Neural crest cell (in vitro differentiated cells): ENCODE results near the gene GPR42. TPM values are rescaled to one million over a fixed set of nuclear protein-coding genes. Genes with fewer than 3 reads are reported as not detected.

ENCODE experiments used
- DNase-seq: peaks from one replicate; pipeline ENCODE4 v3.0.0; 2021; ENCODE audit warnings: low read depth, mixed read lengths, low spot score
- H3K27ac Mint-ChIP-seq: one replicate; pipeline ENCODE4 v1.8.0; 2021; ENCODE audit warnings: mild to moderate bottlenecking, mixed read lengths; ENCODE audit not compliant: unreplicated experiment
- H3K27me3 Mint-ChIP-seq: 2 replicates; pipeline ENCODE4 v1.8.0; 2021; ENCODE audit warnings: low read depth, mild to moderate bottlenecking, mixed read lengths
- H3K36me3 Mint-ChIP-seq: 2 replicates; pipeline ENCODE4 v1.8.0; 2021; ENCODE audit warnings: low read depth, mild to moderate bottlenecking, mixed read lengths
- H3K4me1 Mint-ChIP-seq: 2 replicates; pipeline ENCODE4 v1.8.0; 2021; ENCODE audit warnings: mixed read lengths
- H3K4me3 Mint-ChIP-seq: one replicate; pipeline ENCODE4 v1.8.0; 2021; ENCODE audit warnings: mild to moderate bottlenecking, mixed read lengths
- H3K9me3 Mint-ChIP-seq: 2 replicates; pipeline ENCODE4 v1.8.0; 2021; ENCODE audit warnings: mixed read lengths
- long read RNA-seq: library from polyadenylated mRNA; unstranded; transcript quantifications from one replicate; pipeline ENCODE4 v2.0.0, GENCODE V29; 2020
- total RNA-seq: library from RNA; stranded (reverse); gene quantifications from 2 replicates; pipeline ENCODE4 v1.2.1, GENCODE V29; 2021
- TF ChIP-seq, protein P1 (sequence below): fragments of 200-600 bp; sonication (generic); conservative IDR thresholded peaks from 2 replicates; pipeline ENCODE4 v1.5.0; 2021; ENCODE audit warnings: antibody characterized with exemption, mild to moderate bottlenecking

Gene GPR42, protein sequence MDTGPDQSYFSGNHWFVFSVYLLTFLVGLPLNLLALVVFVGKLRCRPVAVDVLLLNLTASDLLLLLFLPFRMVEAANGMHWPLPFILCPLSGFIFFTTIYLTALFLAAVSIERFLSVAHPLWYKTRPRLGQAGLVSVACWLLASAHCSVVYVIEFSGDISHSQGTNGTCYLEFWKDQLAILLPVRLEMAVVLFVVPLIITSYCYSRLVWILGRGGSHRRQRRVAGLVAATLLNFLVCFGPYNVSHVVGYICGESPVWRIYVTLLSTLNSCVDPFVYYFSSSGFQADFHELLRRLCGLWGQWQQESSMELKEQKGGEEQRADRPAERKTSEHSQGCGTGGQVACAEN
- not detected in 2 replicates for total RNA-seq
- long read RNA-seq = 0 reads

DNA sequence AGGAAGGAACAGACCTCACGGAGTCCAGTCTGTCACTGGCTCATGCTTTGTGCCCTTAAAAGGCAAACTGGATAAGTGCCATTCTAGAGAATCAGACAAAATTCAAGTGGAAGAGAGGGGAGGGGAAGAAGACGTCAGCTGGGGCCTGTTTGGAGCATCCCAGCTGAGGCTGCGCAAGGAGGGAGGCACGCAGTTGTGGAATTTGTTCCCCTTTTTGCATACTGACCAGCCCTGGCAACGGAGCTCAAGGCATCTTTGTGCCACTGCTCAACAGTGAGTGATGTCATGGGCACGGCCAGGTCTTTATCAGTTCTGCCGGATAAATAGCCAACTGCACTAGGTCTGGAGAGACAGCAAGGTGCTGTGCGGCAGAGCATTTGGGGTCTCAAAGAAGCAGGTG is at the start of gene GPR42:
TSS of gene GPR42 (plus strand) at position 347 of the 400 bp plus-strand sequence. CDS start 292 bp downstream, outside the sequence.
- Mint-ChIP-seq H3K27ac (no peak within 1 kb of the TSS), H3K4me1 (no peaks in the 10 kb centered on the region), H3K36me3 (no peaks in the 10 kb centered on the region), H3K4me3 (no peak within 1 kb of the TSS), H3K9me3 (no peaks in the 10 kb centered on the region), H3K27me3 (peaks cover 51% of the 10 kb centered on the region)
- no peak for DNase-seq
- TF ChIP-seq, protein P1, sequence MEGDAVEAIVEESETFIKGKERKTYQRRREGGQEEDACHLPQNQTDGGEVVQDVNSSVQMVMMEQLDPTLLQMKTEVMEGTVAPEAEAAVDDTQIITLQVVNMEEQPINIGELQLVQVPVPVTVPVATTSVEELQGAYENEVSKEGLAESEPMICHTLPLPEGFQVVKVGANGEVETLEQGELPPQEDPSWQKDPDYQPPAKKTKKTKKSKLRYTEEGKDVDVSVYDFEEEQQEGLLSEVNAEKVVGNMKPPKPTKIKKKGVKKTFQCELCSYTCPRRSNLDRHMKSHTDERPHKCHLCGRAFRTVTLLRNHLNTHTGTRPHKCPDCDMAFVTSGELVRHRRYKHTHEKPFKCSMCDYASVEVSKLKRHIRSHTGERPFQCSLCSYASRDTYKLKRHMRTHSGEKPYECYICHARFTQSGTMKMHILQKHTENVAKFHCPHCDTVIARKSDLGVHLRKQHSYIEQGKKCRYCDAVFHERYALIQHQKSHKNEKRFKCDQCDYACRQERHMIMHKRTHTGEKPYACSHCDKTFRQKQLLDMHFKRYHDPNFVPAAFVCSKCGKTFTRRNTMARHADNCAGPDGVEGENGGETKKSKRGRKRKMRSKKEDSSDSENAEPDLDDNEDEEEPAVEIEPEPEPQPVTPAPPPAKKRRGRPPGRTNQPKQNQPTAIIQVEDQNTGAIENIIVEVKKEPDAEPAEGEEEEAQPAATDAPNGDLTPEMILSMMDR = no peak

DNA sequence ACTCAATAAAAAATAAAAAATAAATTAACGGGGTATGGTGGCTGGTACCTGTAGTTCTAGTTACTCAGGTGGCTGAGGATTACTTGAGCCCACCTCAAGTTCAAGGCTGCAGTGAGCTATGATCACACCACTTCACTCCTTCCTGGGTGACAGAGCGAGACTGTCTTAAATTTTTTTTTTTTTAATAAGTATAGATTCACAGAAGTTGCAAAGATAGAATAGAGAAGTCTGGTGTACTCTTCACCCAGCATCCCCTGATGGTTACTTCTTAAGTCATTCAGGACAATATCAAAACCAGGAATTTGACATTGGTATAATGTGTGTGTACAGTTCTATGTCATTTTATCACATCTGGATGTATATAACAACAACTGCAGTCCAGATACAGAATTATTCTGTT is 49.6 kb upstream of the GPR42 start:
- Mint-ChIP-seq H3K4me1 (peaks cover 13% of the 10 kb centered on the region), H3K36me3 (no peaks in the 10 kb centered on the region), H3K4me3 (no peak overlapping the region), H3K9me3 (no peaks in the 10 kb centered on the region), H3K27me3 (peaks cover 14% of the 10 kb centered on the region), H3K27ac (no peak overlapping the region)
- TF ChIP-seq, protein P1 = no peak
- DNase-seq = no peak

DNA sequence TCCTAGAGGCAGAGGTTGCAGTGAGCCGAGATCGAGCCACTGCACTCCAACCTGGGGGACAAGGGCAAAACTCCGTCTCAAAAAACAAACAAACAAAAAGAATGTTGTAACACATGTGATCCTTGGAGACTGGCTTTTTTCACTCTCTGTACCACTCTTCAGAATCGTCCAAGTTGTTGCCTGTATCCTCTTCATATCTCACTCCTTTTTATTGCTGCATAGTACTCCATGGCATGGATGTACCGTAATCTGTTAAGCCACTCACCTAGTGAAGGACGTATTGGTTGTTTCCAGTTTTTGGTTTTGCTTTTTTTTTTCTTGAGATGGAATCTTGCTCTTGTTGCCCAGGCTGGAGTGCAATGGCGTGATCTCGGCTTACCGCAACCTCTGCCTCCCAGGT is 48.9 kb upstream of the GPR42 start:
- Mint-ChIP-seq H3K27ac (no peak overlapping the region), H3K36me3 (no peaks in the 10 kb centered on the region), H3K9me3 (no peaks in the 10 kb centered on the region), H3K4me3 (no peak overlapping the region), H3K27me3 (peaks cover 16% of the 10 kb centered on the region), H3K4me1 (peaks cover 13% of the 10 kb centered on the region)
- TF ChIP-seq, protein P1 = no peak
- no peak for DNase-seq

DNA sequence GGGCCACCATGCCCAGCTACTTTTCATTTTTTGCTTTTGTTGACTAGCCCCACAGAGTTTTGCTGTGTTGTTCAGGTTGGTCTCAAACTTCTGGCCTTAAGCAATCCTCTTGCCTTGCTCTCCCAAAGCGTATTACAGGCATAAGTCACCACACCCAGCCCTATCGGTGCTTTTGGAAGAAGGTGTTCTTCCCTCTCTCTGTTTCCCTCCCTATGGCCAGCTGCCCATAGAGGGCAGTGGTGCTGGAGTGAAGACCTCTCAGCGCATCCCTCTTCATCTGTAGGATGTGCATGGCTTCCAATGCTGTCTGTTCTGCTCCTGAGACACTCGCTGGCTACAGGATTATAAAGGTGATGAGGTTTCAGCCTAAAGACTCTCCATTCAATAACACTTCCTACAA is 43.2 kb upstream of the GPR42 start:
- Mint-ChIP-seq H3K9me3 (no peaks in the 10 kb centered on the region), H3K4me3 (no peak overlapping the region), H3K4me1 (no peaks in the 10 kb centered on the region), H3K36me3 (no peaks in the 10 kb centered on the region), H3K27me3 (peaks cover 25% of the 10 kb centered on the region), H3K27ac (no peak overlapping the region)
- TF ChIP-seq, protein P1 = peak; percentile 32
- DNase-seq = no peak

DNA sequence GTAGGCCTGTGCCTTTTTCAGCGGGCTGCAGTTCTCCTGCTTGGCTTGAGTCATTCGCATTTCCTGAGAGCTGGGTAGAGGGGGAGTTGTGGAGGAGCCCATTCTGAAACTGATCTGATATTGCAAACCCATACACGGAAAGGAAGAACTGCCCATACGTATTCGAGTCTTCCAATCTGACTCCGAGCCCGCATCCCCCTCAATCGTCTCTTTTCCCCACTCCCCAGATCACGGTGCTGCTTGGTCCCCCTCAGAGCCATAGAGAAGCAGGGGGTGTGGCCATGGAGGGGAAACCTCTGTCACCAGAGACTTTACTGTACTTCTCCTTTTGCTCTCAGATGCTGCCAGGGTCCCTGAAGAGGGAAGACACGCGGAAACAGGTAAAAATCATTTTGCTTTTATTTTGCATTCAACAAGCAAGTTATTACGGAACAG is 42.0 kb upstream of the GPR42 start, which contains the start of gene CD22:
TSS of gene CD22 (plus strand) at position 337 of the 435 bp plus-strand sequence. CDS start 2,854 bp downstream, outside the sequence.
- H3K36me3 Mint-ChIP-seq = no peaks in the 10 kb centered on the region
- peaks cover 25% of the 10 kb centered on the region for H3K27me3 Mint-ChIP-seq
- H3K27ac Mint-ChIP-seq = no peak within 1 kb of the TSS
- no peaks in the 10 kb centered on the region for H3K4me1 Mint-ChIP-seq
- no peak within 1 kb of the TSS for H3K4me3 Mint-ChIP-seq
- no peak for DNase-seq
- no peaks in the 10 kb centered on the region for H3K9me3 Mint-ChIP-seq
- TF ChIP-seq, protein P1 = no peak
